ENCODE results near the gene MYEOV. TPM values are rescaled to one million over a fixed set of nuclear protein-coding genes. Genes with fewer than 3 reads are reported as not detected.

MYEOV gene
- total RNA-seq, 2 donors from 2014 or later = not detected

- Histone ChIP-seq H3K36me3 (ENCODE audit: control insufficient read depth, insufficient read depth, low read length) (no peaks in the 10 kb centered on the region), H3K27ac (ENCODE audit: low read depth, low read length) (no peak overlapping the region), H3K9ac (ENCODE audit: extremely low read depth, low read length, poor library complexity, severe bottlenecking) (no peak overlapping the region), H3K9me3 (ENCODE audit: control insufficient read depth, low read length) (peaks cover 9% of the 10 kb centered on the region), H3K27me3 (ENCODE audit: control insufficient read depth, insufficient read depth, low read length, poor library complexity, severe bottlenecking) (no peaks in the 10 kb centered on the region), H3K4me1 (ENCODE audit: control insufficient read depth, insufficient read depth, low read length) (no peaks in the 10 kb centered on the region), H3K4me3 (ENCODE audit: low read length) (no peak overlapping the region)
- no peak overlapping the region for H3K4me3 Mint-ChIP-seq
- H3K27me3 Mint-ChIP-seq (ENCODE audit: insufficient read depth) = peaks cover 14% of the 10 kb centered on the region
- H3K4me1 Mint-ChIP-seq = peaks cover 16% of the 10 kb centered on the region
- peaks cover 4% of the 10 kb centered on the region for H3K9me3 Mint-ChIP-seq
- no peaks in the 10 kb centered on the region for H3K36me3 Mint-ChIP-seq (ENCODE audit: low read depth)
- WGBS, 2 experiments (ENCODE audit: insufficient coverage in 1 of 2, insufficient read length in 1 of 2) = 95% methylated on average over 2 of the region's 2 CpGs; no CpG with 5 or more reads in 1 of the 2 experiments
- no peak for TF ChIP-seq CTCF (conservative IDR thresholded peaks at IDR 0.05)
- DNase-seq = no peak
- H3K27ac Mint-ChIP-seq = no peak overlapping the region
These were observed 34.9 kb upstream of the MYEOV start for GRCh38 chr11:69259096-69259495.

- Histone ChIP-seq H3K27ac (ENCODE audit: low read depth, low read length) (no peak overlapping the region), H3K27me3 (ENCODE audit: control insufficient read depth, insufficient read depth, low read length, poor library complexity, severe bottlenecking) (no peaks in the 10 kb centered on the region), H3K36me3 (ENCODE audit: control insufficient read depth, insufficient read depth, low read length) (no peaks in the 10 kb centered on the region), H3K9me3 (ENCODE audit: control insufficient read depth, low read length) (peaks cover 9% of the 10 kb centered on the region), H3K9ac (ENCODE audit: extremely low read depth, low read length, poor library complexity, severe bottlenecking) (no peak overlapping the region), H3K4me1 (ENCODE audit: control insufficient read depth, insufficient read depth, low read length) (no peaks in the 10 kb centered on the region), H3K4me3 (ENCODE audit: low read length) (no peak overlapping the region)
- no peak for TF ChIP-seq CTCF (conservative IDR thresholded peaks at IDR 0.05)
- Mint-ChIP-seq H3K9me3 (peaks cover 4% of the 10 kb centered on the region), H3K27ac (no peak overlapping the region), H3K36me3 (ENCODE audit: low read depth) (no peaks in the 10 kb centered on the region), H3K27me3 (ENCODE audit: insufficient read depth) (peaks cover 7% of the 10 kb centered on the region), H3K4me1 (peaks cover 16% of the 10 kb centered on the region), H3K4me3 (no peak overlapping the region)
- DNase-seq = no peak
These were observed 33.3 kb upstream of the MYEOV start for GRCh38 chr11:69260622-69261021.

- Mint-ChIP-seq H3K9me3 (peaks cover 2% of the 10 kb centered on the region), H3K27ac (no peak overlapping the region)
- WGBS, 2 experiments (ENCODE audit: insufficient coverage in 1 of 2, insufficient read length in 1 of 2) = 90% methylated on average over 3 of the region's 3 CpGs; no CpG with 5 or more reads in 1 of the 2 experiments
These were observed 32.8 kb upstream of the MYEOV start for GRCh38 chr11:69261116-69261515.

More at GRCh38 chr11:69261116-69261515, 32.8 kb upstream of the MYEOV start:
- no peaks in the 10 kb centered on the region for H3K36me3 ChIP-seq (ENCODE audit: control insufficient read depth, insufficient read depth, low read length)
- H3K4me3 ChIP-seq (ENCODE audit: low read length) = no peak overlapping the region
- no peaks in the 10 kb centered on the region for H3K4me1 ChIP-seq (ENCODE audit: control insufficient read depth, insufficient read depth, low read length)
- DNase-seq = no peak
- no peak overlapping the region for H3K9ac ChIP-seq (ENCODE audit: extremely low read depth, low read length, poor library complexity, severe bottlenecking)
- no peak overlapping the region for H3K27ac ChIP-seq (ENCODE audit: low read depth, low read length)
- no peak overlapping the region for H3K4me3 Mint-ChIP-seq
- no peaks in the 10 kb centered on the region for H3K27me3 ChIP-seq (ENCODE audit: control insufficient read depth, insufficient read depth, low read length, poor library complexity, severe bottlenecking)
- peaks cover 2% of the 10 kb centered on the region for H3K27me3 Mint-ChIP-seq (ENCODE audit: insufficient read depth)
- no peak for TF ChIP-seq CTCF (conservative IDR thresholded peaks at IDR 0.05)
- no peaks in the 10 kb centered on the region for H3K36me3 Mint-ChIP-seq (ENCODE audit: low read depth)
- H3K9me3 ChIP-seq (ENCODE audit: control insufficient read depth, low read length) = peaks cover 9% of the 10 kb centered on the region
- peaks cover 16% of the 10 kb centered on the region for H3K4me1 Mint-ChIP-seq

All from endodermal cell (in vitro differentiated cells).